Effector CD8-positive, alpha-beta T cell (primary cell): ENCODE data around the gene FAM78B.

ENCODE experiments used
- DNase-seq: peaks from one replicate; lab custom pipeline; 2025; lab: John Stamatoyannopoulos, UW
- total RNA-seq, 4 experiments: gene quantifications; one replicate each; lab custom pipeline; 2026; lab: John Stamatoyannopoulos, UW

Gene FAM78B, protein sequence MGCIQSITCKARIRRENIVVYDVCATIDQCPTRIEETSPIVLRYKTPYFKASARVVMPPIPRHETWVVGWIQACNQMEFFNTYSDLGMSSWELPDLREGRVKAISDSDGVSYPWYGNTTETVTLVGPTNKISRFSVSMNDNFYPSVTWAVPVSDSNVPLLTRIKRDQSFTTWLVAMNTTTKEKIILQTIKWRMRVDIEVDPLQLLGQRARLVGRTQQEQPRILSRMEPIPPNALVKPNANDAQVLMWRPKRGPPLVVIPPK
- total RNA-seq: 0 to 0.88 (median 0.09) reads per million in 4 experiments

DNA sequence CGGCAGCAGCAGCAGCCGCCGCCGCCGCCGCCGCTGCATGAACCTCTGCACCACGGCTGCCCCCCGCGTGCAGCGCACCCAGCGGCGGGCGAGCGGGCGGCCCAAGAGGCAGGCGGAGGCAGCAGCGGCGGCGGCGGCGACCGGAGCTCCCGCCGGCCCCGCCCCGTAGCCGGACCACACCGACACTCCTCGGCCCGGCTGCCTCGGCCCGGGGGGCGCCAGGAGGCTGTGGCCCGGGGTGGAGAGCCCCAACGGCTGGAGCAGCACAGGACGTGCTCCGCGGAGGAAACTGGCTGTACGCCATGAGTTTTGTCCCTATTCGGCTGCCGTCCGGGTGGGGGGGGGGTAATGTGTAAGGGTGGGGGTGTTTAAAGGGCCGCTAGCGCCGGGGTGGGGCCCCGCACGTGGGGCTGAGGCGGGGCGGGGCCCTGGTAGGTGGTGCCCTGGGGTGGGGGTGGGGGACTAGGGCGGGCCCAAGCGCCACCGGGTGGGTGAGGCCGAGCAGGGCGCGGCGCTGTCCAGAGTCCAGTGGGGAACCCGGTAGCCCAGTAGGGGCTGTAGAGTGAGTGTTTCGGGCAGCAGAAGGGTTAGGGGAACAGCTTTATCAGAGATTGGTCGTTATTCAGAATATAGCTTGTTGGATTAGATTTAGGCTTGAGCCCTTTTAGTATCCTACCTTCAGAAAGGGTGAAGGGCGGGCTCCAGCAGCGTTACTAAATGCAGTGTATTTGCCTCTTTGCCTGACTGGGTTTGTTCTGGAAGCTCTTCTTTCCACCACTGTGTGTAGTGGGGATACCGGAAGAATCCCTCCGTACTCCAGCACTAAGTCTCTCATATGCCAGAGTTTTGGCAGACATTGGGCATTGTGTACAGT lies at the start of gene FAM78B:
Gene FAM78B, minus strand, starts transcription at position 304 of the 874 bp plus-strand sequence. CDS start 753 bp downstream, outside the sequence.
- peak; percentile 3 for DNase-seq

DNA sequence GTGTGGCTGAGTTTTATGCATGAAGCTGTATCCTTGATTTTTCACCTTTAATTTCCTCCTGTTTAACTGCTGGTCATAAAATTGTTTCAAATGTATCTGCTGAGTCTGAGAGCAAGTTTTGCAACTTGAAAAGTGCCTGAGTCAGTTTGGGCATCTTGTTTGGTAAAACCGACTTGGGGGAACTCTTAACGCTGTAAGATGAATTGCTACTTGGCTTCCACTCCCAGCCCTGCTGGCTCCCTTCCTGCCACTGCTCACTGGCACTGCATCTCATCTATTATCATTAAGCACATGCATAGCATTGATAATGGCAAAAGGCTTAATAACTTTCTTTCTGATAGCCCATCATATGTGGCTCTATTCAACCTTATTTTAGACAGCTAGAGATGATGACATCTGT lies 35.7 kb upstream of the FAM78B start:
- no peak for DNase-seq

DNA sequence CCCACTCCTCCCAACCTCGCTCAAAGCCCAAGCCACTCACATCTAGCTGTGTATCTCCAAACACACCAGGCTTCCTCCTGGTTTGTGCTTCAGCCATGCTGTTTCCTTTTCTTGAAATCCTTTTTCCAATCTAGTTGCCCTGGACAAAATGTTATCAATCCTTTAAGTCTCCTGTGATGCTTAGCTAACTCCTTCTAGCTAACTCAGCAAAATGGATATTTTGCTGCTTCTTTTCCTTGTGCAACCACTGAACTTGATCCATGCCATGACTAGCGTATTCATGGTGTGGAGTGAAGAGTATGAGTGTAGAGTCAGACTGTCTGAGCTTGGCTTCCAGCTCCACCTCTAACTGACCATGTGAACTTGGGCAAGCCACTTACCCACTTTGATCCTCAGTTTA lies 33.9 kb upstream of the FAM78B start:
- DNase-seq: no peak

DNA sequence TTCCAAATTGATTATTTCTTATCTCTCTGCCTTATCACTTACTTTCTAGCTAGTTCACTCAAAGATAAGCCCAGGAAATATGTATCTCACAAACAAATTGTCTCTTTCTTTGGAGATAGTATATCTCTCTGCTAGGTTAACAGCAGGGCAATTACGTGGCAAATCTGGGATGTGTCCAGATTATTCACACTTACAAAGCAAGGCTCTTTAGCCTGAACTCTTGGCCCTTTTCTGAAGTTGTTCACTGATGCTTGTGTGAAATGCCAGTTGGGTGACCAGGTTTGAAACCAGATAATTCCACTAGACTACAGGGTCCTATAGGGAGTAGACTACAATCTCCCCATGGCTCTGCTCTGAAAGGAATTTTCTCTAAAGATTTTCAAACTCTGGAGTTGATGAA lies 30.8 kb upstream of the FAM78B start:
- no peak for DNase-seq

DNA sequence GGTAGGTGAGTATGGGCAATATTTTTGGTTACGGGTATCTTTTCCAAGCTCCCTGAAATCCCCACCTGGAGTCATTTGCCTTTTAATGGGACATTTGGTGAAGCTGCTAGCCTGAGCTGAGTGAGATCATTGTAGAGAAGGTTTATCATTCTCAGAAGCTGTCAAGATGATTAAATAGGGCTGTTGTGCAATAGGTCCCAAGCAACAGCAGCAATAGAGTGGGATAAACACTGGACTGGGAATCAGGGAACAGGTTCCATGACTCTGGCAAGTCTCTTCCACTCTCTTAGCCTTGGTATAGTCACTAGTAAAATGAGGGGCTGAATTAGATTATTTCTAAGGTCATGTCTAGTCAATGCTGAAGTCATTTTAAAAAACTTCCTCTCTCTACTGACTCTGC lies 30.3 kb upstream of the FAM78B start:
- no peak for DNase-seq

DNA sequence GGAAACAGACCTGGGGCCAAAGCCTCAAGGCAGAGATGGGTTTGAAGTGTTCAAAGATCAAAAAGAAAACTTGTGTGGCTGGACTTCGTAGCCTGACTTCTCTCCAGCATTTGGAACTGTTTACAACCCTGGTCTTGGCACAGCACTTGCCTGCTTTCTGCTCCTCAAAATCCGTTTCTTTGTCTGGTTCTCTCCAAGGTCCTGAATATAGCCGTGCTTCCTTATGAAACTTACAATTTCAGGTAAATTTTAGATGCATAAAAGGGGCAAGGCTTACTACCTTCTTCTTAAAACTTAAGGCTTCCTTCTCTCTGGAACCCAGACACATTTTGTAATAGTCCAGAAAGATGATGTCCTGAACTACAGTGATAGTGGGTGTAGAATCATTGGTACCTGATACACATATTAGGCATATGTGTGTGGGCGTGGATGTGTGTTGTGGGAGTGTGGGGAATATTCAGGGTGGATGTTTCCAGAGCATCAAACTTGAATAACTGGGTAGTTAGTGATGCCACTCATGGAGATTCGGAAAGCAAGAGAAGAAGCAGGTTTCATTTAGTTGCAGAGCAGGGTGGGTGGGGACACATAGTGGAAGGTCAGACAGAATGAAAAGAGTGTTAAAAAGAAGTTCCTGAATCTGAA lies 26.4 kb upstream of the FAM78B start:
- DNase-seq: no peak

DNA sequence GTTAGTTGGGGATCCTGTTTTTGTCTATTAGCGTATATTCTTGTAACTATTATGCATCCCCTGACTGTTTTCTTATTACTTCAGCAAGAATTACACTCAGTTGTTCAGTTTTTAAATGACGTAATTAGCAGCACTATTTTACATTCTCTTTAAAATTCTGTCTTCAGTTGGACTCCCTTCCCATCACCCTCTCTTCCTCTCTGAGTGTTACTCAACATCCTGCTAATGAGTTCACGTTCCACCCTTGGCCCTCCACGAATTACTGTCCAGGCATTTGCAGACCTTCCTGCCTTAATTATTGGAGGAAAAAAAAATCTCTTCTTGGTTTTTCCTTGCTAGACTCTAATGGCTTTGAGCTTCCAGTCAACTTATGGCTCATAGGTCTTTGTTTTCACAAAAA lies 23.6 kb upstream of the FAM78B start:
- DNase-seq: no peak

DNA sequence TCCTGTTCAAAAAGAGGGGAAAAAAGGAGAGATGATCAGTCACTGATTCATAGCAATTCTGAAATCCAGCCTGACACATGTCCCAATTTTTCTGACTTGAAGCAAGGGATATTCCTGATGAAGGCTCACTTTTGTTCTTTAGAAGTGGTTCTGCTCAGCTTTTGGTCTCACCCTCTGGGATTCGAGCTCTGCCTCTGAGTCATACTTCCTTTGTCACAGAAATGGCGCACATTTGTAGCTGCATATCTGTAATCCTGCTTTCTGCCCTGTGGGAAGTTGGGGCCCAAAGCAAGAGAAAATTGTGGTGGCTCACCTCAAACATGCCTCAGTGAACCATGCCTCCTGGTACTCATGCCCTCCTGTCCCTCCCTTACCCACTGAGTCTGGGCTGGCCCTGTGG lies 22.3 kb upstream of the FAM78B start:
- DNase-seq: no peak

DNA sequence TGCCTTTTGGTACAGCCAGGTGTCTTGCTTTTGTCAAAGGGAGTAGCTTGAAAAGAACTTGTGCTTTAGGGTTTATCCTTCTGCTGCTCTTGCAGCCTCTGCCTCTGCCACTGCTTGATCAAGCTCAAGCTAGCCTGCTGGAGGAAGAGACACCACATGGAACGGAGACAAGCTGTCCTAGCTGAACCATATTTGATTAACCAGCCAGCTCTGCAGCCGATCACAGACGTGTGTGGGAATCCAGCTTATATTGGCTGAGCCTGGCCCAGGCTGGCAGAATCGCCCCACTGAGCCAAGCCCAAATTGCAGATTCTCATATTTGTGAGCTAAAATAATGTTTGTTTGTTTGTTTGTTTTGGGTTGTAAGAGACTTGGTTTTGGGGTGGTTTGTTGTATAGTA lies 18.7 kb upstream of the FAM78B start:
- DNase-seq: no peak

DNA sequence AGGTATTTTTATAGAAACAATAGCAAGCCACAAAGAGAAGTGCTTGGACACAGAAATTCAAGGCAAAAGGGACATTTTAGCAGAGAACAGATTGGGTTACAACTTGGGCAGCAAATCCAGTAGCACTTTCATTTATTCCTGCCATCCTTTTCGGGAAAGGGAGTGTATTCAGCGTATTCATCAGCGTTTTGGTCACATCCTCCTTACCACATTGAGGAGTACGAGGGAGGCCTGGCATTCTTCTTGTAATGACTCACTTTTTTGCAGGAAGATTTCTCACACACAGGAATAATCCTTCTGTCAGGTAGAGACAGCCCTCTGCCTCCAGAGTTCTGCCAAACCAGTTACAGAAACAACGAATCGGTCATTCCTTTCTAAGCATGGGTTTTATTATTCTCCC lies 18.1 kb upstream of the FAM78B start:
- no peak for DNase-seq

DNA sequence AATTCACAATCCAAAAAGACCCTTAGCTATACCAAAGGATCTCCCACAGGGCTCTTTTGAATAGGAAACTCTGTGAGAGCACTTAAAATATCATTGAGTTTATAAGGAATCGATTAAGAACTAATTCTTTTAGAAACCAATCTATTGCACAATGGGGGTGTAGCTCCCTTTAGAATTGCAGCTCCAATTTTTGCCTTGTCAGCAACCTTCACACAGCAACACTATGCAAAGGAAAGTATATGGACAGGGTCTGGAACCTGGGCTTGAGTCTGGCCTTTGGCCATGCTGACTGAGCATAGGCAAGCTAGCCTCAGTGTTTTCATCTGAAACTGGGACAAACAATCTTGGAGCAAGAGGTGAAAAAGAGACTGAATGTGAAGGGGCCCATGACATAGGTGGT lies 17.2 kb upstream of the FAM78B start:
- no peak for DNase-seq

DNA sequence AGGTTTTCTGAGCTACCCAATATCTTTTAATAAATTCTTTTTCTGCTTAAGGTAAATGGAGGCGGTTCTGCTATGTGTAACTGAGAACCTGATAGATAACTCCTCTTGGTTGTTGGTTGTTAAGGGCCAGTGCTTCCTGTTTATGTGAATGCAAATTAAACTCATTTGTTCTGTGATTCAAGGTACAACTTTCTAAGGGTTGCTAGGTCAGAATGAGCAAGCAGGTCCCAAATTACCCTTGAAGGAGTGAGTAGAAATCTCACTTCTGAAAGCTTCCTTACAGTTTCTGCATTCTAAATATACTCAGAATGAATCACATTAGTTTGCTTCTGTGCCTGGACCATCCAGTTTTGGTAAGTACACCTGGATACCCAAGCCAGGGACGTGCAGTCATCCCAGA lies 15.5 kb upstream of the FAM78B start:
- no peak for DNase-seq

DNA sequence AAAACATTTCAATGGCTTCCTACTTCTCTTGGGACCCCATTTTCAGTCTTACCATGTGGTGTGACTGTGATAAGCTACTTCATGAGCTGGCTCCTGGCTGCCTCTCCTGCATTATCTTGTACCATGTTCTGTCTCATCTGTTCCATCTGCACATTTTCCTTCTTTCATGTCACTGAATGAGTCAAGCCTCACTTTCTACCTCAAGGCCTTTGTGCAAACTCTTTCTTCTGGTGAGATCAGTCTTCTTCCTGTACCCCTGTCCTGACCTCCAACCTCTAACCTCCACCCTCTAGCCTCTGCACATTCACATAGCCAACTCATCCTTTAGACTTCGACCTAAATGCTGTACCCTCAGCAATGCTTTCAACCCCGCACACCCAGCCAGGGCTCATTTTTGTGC lies 9.6 kb upstream of the FAM78B start:
- no peak for DNase-seq

DNA sequence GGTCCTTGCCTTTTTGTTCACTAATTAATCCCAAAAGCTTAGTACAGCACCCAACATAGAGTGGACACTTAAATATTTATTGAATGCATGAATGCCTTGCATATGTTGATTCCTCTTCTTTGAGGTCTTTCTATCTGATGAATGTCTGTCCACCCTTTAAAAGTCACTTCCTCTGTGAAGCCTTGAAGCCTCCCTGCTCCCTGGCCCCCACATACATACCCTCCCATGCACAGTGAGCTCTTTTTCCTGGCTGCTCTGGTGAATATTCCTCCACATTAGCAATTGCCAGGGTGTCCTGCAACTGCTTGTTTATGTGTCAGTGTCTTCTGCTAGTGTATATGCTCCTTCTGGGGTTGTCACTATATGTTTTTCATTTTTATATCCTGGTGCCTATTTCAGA lies 8.2 kb upstream of the FAM78B start:
- DNase-seq: no peak

DNA sequence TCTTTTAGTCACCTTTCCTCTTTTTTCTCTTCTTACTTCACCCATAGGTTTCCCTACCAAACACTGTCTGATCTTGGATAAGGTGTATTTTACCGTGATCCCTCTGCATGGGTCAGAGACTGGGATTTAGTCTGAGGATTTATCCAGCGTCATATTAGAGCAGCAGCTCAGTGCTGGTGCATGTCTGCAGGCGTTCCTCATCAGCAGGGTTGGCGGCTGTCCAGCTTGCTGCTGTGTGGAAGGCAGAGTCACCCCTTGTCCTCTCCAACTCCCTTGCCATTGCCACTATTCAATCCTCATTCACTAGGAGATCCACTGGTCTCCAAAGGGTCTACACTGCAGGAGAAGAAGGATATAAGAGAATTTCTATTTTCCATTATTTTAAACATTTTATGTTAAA lies 7.3 kb upstream of the FAM78B start:
- no peak for DNase-seq

DNA sequence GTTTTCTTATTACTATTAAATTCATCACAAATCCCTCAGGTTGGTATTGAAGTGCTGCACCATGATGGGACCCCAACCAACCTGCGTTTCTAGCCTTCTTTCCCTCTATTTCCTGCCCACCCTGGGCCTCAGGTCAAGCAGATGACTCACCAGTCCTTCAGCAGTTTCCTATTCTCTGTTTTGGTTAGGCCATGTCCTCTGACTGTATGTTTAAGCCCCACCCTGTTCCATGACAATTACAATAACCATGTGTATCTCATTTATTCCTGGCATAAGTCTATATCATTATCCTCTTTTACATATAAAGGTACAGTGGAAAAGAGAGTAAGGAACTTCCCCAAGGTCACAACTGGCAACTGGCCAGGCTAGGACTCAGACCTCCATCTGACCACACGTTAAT lies 5.3 kb upstream of the FAM78B start:
- no peak for DNase-seq

DNA sequence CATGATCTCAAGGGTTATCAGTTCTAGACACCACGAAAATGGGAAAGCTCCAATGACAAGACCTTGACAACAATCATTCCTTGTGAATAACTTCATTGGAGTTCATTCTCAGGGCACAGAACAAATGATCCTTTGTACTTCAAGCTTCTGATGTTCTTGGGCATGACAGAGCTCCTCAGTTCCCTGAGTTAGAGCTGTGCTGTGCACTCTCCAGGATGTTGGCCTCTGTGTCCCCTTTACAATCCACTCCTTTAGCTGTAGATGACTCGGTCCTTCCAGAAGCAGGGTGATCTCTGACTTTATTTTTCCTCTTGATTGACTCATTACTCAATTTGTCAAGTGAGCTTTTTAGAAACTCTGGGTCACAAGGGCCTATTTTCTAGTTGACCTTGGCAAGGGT lies 3.9 kb upstream of the FAM78B start:
- no peak for DNase-seq

DNA sequence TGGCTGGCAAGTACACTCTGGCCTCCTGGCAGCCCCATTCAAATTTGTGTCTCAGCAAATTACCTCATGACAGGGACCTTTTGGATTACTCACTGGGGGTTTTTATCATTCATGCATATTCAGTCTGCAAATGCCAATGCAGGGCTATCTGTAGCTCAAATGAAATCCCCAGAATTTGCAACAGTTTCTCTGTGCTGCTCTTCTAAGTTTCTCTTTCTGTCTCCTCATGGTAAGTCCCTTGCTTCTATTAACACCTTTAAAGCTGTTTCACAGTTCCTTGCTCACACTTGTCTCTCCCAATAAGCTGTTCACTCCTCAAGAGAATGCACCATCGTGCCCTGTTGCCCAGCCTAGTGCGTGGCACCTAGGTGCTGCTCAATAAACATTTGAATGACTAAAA lies 3.3 kb upstream of the FAM78B start:
- no peak for DNase-seq

DNA sequence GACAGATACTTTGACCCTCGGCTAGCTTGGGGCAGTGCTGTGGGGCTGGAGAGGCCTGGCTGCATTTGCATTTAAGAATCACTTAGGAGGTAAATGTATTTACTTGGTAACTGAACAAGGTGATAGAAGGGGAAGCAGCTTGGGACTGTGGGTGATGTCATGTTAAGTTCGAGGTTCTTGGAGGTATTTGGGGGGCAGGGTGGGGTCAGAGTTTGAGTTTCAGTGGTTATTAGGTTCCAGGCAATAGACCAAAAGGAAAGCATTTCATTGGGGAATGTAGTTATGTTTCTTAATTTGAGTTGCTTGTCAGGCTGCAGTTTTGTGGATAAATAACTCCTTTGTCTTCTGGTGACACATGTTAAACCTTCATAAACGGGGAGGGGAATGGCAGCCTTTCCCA lies 2.4 kb upstream of the FAM78B start:
- DNase-seq: no peak

DNA sequence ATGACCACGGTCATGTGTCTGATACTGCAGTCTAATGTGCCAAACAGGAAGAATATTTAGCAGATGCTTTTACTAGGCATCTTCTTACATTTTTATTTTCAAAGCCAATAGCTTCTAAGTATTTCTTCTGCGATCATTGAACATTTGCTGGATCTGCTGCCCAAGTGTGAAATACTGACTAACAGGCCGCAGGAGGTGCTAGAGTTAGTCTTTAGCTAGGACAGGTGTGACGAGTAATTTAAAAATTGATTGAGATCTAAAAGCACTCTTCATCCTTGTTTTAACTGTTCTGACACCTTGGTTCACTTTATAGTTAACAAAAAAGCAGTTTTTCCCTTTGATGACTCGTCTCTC lies 748 bp upstream of the FAM78B start:
- DNase-seq: no peak

DNA sequence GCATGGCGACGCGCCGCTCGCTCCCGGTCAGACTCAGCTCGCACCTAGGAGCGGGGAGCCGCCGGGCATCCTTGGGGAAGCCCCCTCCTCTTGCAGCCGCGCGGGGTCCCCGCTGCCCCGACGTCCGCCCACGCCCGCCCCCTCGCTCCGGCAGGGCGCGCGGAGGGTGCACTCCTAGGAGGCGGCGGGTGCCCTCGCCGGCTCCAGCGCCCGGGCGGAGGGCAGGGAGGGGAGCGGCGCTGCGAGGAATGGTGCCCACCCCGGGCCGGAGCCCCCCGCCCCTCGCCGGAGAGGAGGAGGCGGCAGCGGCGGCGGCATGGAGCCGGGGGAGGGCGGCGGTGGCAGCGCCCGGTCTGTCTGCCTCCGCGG lies 488 bp downstream of the FAM78B start:
- DNase-seq: no peak

DNA sequence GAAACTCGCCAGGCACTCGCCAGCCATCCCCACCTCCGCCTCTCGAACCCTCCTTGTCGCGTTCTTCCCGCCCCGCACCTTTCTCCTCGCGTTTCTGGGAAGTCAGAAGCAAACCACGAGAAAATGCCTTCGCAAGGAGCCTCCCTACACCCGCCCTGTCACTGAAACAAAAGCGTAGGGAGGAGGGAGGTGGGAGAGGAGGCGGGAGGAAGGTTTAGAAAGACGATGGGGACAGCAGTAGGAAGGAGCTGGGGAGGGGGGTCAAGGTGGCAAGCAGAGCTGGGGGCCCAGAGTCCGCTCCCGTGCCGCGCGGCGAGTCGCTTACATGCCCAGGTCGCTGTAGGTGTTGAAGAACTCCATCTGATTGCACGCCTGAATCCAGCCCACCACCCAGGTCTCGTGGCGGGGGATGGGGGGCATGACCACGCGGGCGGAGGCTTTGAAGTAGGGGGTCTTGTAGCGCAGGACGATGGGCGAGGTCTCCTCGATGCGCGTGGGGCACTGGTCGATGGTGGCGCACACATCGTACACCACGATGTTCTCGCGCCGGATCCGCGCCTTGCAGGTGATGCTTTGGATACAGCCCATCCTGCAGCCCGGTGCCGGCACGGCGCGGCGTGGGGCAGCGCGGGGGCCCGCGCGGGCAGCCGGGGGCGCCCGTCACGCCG lies 1.0 kb downstream of the FAM78B start:
- DNase-seq: no peak
